HAP-1 (cell line): ENCODE measurements around the gene ISG15.
"Not testable (repeated sequence)": the region's sequence is repeated elsewhere in the genome, so short reads cannot be mapped to it uniquely, and the experiment has no call there.

Experiments used
- DNase-seq, 2 experiments: peaks; one replicate each; pipeline ENCODE4 v3.0.0-alpha.2; 2016 to 2020; ENCODE audit warnings: low spot score in 2 of 2
- H3K27me3 ChIP-seq: fragments of 250-450 bp; sonication (Bioruptor Pico); 2 replicates; pipeline ENCODE4 v1.5.1; 2020; ENCODE audit warnings: low read depth, mild to moderate bottlenecking, moderate library complexity
- H3K36me3 ChIP-seq: fragments of 250-450 bp; sonication (Bioruptor Pico); replicated peaks from 2 replicates; pipeline ENCODE4 v1.5.1; 2020; ENCODE audit warnings: mild to moderate bottlenecking
- H3K4me1 ChIP-seq: fragments of 250-450 bp; sonication (Bioruptor Pico); 2 replicates; pipeline ENCODE4 v1.5.1; 2020; ENCODE audit warnings: mild to moderate bottlenecking
- H3K4me3 ChIP-seq: fragments of 250-450 bp; sonication (Bioruptor Pico); 2 replicates; pipeline ENCODE4 v1.5.1; 2020; ENCODE audit warnings: mild to moderate bottlenecking, moderate library complexity
- H3K9me3 ChIP-seq: fragments of 250-450 bp; sonication (Bioruptor Pico); 2 replicates; pipeline ENCODE4 v1.5.1; 2020; ENCODE audit warnings: mild to moderate bottlenecking, moderate library complexity
- in situ Hi-C: fragments of 300-500 bp; cut with MboI; formaldehyde crosslinking; loops from 3 replicates; pipeline ENCODE4 v1.14.3; 2020; ENCODE audit warnings: low sequenced_read_pairs, inconsistent platforms, mixed read lengths

The ISG15 gene

GRCh38 chr1:971751-972506 is 41.4 kb upstream of the ISG15 start:
- Histone ChIP-seq H3K36me3 (no peaks in the 10 kb centered on the region), H3K4me3 (no peak overlapping the region), H3K4me1 (peaks cover 4% of the 10 kb centered on the region), H3K27me3 (no peaks in the 10 kb centered on the region), H3K9me3 (no peaks in the 10 kb centered on the region)
- DNase-seq = no peak
- in situ Hi-C loops = no loop called here

- H3K9me3 ChIP-seq = no peaks in the 10 kb centered on the region
- in situ Hi-C loops = no loop called here
- no peaks in the 10 kb centered on the region for H3K36me3 ChIP-seq
- no peaks in the 10 kb centered on the region for H3K4me1 ChIP-seq
- H3K27me3 ChIP-seq = no peaks in the 10 kb centered on the region
- no peak for DNase-seq
- no peak overlapping the region for H3K4me3 ChIP-seq
These were observed 40.4 kb upstream of the ISG15 start for GRCh38 chr1:972726-973458.

- Histone ChIP-seq H3K27me3 (no peaks in the 10 kb centered on the region), H3K36me3 (no peaks in the 10 kb centered on the region), H3K4me1 (no peaks in the 10 kb centered on the region), H3K4me3 (no peak overlapping the region), H3K9me3 (no peaks in the 10 kb centered on the region)
- DNase-seq = no peak
- in situ Hi-C loops = no loop called here
These were observed 39.6 kb upstream of the ISG15 start for GRCh38 chr1:973459-974292.

- Histone ChIP-seq H3K4me1 (no peaks in the 10 kb centered on the region), H3K4me3 (no peak overlapping the region), H3K9me3 (no peaks in the 10 kb centered on the region), H3K27me3 (no peaks in the 10 kb centered on the region), H3K36me3 (no peaks in the 10 kb centered on the region)
- in situ Hi-C loops = no loop called here
- no peak for DNase-seq
These were observed 39.0 kb upstream of the ISG15 start for GRCh38 chr1:974293-974640.

GRCh38 chr1:974687-975328 is 38.5 kb upstream of the ISG15 start:
- H3K27me3 ChIP-seq = no peaks in the 10 kb centered on the region
- H3K9me3 ChIP-seq = no peaks in the 10 kb centered on the region
- no peak overlapping the region for H3K4me3 ChIP-seq
- no peaks in the 10 kb centered on the region for H3K4me1 ChIP-seq
- H3K36me3 ChIP-seq = no peaks in the 10 kb centered on the region
- DNase-seq = no peak
- in situ Hi-C loops = no loop called here

GRCh38 chr1:975365-975764 is 37.9 kb upstream of the ISG15 start:
- no peaks in the 10 kb centered on the region for H3K36me3 ChIP-seq
- no peaks in the 10 kb centered on the region for H3K27me3 ChIP-seq
- H3K9me3 ChIP-seq = no peaks in the 10 kb centered on the region
- no peak for DNase-seq
- H3K4me1 ChIP-seq = no peaks in the 10 kb centered on the region
- no peak overlapping the region for H3K4me3 ChIP-seq
- in situ Hi-C loops = no loop called here

GRCh38 chr1:975896-976683 is 37.2 kb upstream of the ISG15 start:
- Histone ChIP-seq H3K27me3 (0 out of 2 replicates have a peak, but pooled peaks cover 3% of the 10 kb centered on the region), H3K4me1 (no peaks in the 10 kb centered on the region), H3K4me3 (peak overlapping the region; percentile 28), H3K36me3 (no peaks in the 10 kb centered on the region), H3K9me3 (no peaks in the 10 kb centered on the region)
- in situ Hi-C loops = no loop called here
- DNase-seq = peak; percentile 66 to 82

- H3K9me3 ChIP-seq, H3K4me1 ChIP-seq, H3K36me3 ChIP-seq, in situ Hi-C loops, H3K4me3 ChIP-seq, H3K27me3 ChIP-seq: not testable (repeated sequence)
- peak in 1 of 2 experiments; percentile 60 for DNase-seq
These were observed 36.5 kb upstream of the ISG15 start for GRCh38 chr1:976791-977190.

GRCh38 chr1:978069-978834 is 35.0 kb upstream of the ISG15 start:
- in situ Hi-C loops = no loop called here
- H3K4me3 ChIP-seq = no peak overlapping the region
- peaks cover 14% of the 10 kb centered on the region for H3K27me3 ChIP-seq
- no peak for DNase-seq
- H3K36me3 ChIP-seq = no peaks in the 10 kb centered on the region
- H3K4me1 ChIP-seq = no peaks in the 10 kb centered on the region
- H3K9me3 ChIP-seq = no peaks in the 10 kb centered on the region

- Histone ChIP-seq H3K36me3 (no peaks in the 10 kb centered on the region), H3K9me3 (no peaks in the 10 kb centered on the region), H3K4me3 (no peak overlapping the region), H3K4me1 (no peaks in the 10 kb centered on the region), H3K27me3 (peaks cover 14% of the 10 kb centered on the region)
- no peak for DNase-seq
- in situ Hi-C loops = no loop called here
These were observed 34.2 kb upstream of the ISG15 start for GRCh38 chr1:978835-979743.

GRCh38 chr1:979744-980072 is 33.6 kb upstream of the ISG15 start:
- Histone ChIP-seq H3K27me3 (peaks cover 15% of the 10 kb centered on the region), H3K36me3 (no peaks in the 10 kb centered on the region), H3K4me1 (no peaks in the 10 kb centered on the region), H3K4me3 (no peak overlapping the region), H3K9me3 (no peaks in the 10 kb centered on the region)
- DNase-seq = no peak
- in situ Hi-C loops = no loop called here

- Histone ChIP-seq H3K27me3 (peaks cover 19% of the 10 kb centered on the region), H3K4me1 (no peaks in the 10 kb centered on the region), H3K36me3 (no peaks in the 10 kb centered on the region), H3K4me3 (no peak overlapping the region), H3K9me3 (no peaks in the 10 kb centered on the region)
- no peak for DNase-seq
- in situ Hi-C loops = no loop called here
These were observed 33.1 kb upstream of the ISG15 start for GRCh38 chr1:980137-980571.
